GM21576 (cell line): Measurements from ENCODE around the gene CCDC40.

Experiments used
- ATAC-seq: cut with Tn5 transposase; IDR thresholded peaks from one replicate; pipeline ENCODE4 v1.9.1; 2021; ENCODE audit warnings: mild to moderate bottlenecking, moderate library complexity; ENCODE audit not compliant: unreplicated experiment

Gene CCDC40

GRCh38 chr17:80017226-80018010, 19.0 kb upstream of the CCDC40 start:
- no peak for ATAC-seq

GRCh38 chr17:80018917-80019651, 17.4 kb upstream of the CCDC40 start:
- no peak for ATAC-seq

- ATAC-seq: no peak
These were observed 14.8 kb upstream of the CCDC40 start for GRCh38 chr17:80021600-80021999.

- no peak for ATAC-seq
These were observed 12.8 kb upstream of the CCDC40 start for GRCh38 chr17:80023481-80024205.

GRCh38 chr17:80024206-80024972, 12.1 kb upstream of the CCDC40 start:
- no peak for ATAC-seq

- ATAC-seq: no peak
These were observed 11.3 kb upstream of the CCDC40 start for GRCh38 chr17:80025140-80025539.

- ATAC-seq: no peak
These were observed 10.6 kb upstream of the CCDC40 start for GRCh38 chr17:80025796-80026195.

- no peak for ATAC-seq
These were observed 9.9 kb upstream of the CCDC40 start for GRCh38 chr17:80026359-80027042.

GRCh38 chr17:80027043-80027435, 9.4 kb upstream of the CCDC40 start:
- ATAC-seq: no peak

GRCh38 chr17:80028030-80028429, 8.4 kb upstream of the CCDC40 start:
- no peak for ATAC-seq

- no peak for ATAC-seq
These were observed 7.0 kb upstream of the CCDC40 start for GRCh38 chr17:80029258-80029974.

- no peak for ATAC-seq
These were observed 5.6 kb upstream of the CCDC40 start for GRCh38 chr17:80030730-80031410.

GRCh38 chr17:80031691-80032430, 4.6 kb upstream of the CCDC40 start:
- no peak for ATAC-seq

GRCh38 chr17:80032614-80033171, 3.7 kb upstream of the CCDC40 start:
- ATAC-seq: no peak

- no peak for ATAC-seq
These were observed 2.6 kb upstream of the CCDC40 start for GRCh38 chr17:80033840-80034239.

- no peak for ATAC-seq
These were observed 1.4 kb upstream of the CCDC40 start for GRCh38 chr17:80034791-80035686.

- no peak for ATAC-seq
These were observed 830 bp upstream of the CCDC40 start, which contains the start of gene TBC1D16 for GRCh38 chr17:80035687-80035936. Gene TBC1D16 (minus strand): TSS chr17:80035872. CDS start chr17:80013547, 22,325 bp downstream.
